ENCODE data around the gene PDCD6IP.

DNA sequence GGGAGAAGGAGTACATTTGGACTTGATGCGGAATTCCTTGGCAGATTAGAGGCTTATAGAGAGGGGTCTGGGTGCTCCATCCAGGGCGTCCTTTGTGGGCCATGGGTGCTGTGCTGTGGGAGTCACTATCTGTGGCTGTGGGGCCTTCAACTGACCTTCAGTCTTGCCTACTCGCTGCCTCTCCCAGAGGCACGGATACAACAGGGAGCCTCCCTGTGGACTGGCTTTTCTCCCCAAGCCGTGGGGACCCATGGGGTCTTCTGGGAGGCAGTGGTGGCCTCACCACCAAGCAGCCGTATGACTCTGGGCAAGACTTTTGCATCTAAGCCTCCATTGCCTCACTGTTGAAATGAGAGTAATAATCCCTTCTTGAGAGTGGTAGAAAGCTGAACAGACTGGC, 83.9 kb downstream of the PDCD6IP start:
- TF ChIP-seq, protein P1, sequence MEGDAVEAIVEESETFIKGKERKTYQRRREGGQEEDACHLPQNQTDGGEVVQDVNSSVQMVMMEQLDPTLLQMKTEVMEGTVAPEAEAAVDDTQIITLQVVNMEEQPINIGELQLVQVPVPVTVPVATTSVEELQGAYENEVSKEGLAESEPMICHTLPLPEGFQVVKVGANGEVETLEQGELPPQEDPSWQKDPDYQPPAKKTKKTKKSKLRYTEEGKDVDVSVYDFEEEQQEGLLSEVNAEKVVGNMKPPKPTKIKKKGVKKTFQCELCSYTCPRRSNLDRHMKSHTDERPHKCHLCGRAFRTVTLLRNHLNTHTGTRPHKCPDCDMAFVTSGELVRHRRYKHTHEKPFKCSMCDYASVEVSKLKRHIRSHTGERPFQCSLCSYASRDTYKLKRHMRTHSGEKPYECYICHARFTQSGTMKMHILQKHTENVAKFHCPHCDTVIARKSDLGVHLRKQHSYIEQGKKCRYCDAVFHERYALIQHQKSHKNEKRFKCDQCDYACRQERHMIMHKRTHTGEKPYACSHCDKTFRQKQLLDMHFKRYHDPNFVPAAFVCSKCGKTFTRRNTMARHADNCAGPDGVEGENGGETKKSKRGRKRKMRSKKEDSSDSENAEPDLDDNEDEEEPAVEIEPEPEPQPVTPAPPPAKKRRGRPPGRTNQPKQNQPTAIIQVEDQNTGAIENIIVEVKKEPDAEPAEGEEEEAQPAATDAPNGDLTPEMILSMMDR (IDR thresholded peaks at IDR 0.05), result no peak
- TF ChIP-seq POLR2AphosphoS5 (IDR thresholded peaks at IDR 0.05), result no peak

All from breast epithelium (tissue), 3 donors.